ENCODE results near the gene SRC. TPM values are rescaled to one million over a fixed set of nuclear protein-coding genes. Genes with fewer than 3 reads are reported as not detected.

Gene SRC
- total and polyA plus RNA-seq, 2 of the 8 experiments (the other 6 are each of a cell fraction or from before 2014, with no cell fraction given): 27.6 to 28.8 TPM

- TF ChIP-seq CBX8 (IDR thresholded peaks at IDR 0.05; ENCODE audit: borderline replicate concordance, low read depth, low read length) (no peak), MAFK (IDR thresholded peaks at IDR 0.05; ENCODE audit: low read depth, low read length) (no peak)
Measured at GRCh38 chr20:37426978-37427377, 81.0 kb downstream of the SRC start (continued).

All from H1 (cell line).